Measurements from ENCODE around the gene IRAG1. TPM values are rescaled to one million over a fixed set of nuclear protein-coding genes. Genes with fewer than 3 reads are reported as not detected.

Gene IRAG1
- total RNA-seq, 4 donors from 2014 or later = 4.2 to 44.6 (median 11.8) TPM

DNA sequence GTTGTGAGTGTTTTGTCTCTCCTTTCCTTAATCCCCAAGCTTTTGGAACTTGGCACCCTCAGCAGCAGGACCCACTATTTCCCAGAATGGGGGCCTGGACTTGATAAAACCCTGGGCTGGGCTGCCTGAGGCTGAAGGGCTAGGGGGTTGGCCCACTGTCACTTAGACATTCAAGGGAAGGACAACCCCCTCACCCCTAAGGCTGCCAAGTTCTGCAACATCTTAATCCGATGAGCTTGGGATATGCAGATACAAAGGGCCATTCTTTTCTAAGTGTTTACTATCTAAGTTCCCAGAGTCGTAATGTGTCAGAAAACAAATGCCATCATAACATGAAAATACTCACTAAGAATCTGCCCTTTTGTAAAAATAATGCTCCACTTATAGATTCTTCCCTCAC is 42.9 kb downstream of the IRAG1 start:
- Histone ChIP-seq H3K27ac (no peak overlapping the region), H3K9me3 (no peaks in the 10 kb centered on the region), H3K4me3 (no peak overlapping the region), H3K36me3 (no peaks in the 10 kb centered on the region), H3K4me1 (peaks cover 0 to 11% (median 2%) of the 10 kb centered on the region in 4 donors), H3K27me3 (no peaks in the 10 kb centered on the region)
- TF ChIP-seq POLR2A (IDR thresholded peaks at IDR 0.05) = no peak
- TF ChIP-seq, protein P1, sequence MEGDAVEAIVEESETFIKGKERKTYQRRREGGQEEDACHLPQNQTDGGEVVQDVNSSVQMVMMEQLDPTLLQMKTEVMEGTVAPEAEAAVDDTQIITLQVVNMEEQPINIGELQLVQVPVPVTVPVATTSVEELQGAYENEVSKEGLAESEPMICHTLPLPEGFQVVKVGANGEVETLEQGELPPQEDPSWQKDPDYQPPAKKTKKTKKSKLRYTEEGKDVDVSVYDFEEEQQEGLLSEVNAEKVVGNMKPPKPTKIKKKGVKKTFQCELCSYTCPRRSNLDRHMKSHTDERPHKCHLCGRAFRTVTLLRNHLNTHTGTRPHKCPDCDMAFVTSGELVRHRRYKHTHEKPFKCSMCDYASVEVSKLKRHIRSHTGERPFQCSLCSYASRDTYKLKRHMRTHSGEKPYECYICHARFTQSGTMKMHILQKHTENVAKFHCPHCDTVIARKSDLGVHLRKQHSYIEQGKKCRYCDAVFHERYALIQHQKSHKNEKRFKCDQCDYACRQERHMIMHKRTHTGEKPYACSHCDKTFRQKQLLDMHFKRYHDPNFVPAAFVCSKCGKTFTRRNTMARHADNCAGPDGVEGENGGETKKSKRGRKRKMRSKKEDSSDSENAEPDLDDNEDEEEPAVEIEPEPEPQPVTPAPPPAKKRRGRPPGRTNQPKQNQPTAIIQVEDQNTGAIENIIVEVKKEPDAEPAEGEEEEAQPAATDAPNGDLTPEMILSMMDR (IDR thresholded peaks at IDR 0.05) = no peak
- peak in 1 of 3 donors; percentile 24 for DNase-seq

DNA sequence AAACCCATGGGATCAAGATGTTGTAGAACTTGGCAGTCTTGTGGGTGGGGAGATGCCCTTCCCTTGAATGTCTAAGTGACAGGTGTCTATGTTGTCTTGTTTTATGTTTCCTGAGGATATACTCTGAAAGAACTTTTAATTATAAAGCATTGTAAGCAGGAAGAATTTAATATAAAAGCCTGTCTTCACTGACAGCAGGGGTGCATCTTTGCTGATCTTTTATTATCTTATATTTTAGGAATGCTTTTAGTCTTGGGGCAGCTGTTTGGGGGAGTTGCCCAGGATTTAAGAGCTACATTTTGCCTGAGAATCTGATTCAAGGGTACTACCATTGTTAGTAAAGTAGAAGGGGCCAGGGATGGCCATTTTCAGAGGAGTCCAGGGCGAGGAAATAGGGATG is 43.4 kb downstream of the IRAG1 start:
- Histone ChIP-seq H3K27ac (no peak overlapping the region), H3K4me1 (peaks cover 0 to 6% (median 2%) of the 10 kb centered on the region in 4 donors), H3K9me3 (no peaks in the 10 kb centered on the region), H3K27me3 (no peaks in the 10 kb centered on the region), H3K36me3 (no peaks in the 10 kb centered on the region), H3K4me3 (no peak overlapping the region)
- DNase-seq = no peak
- TF ChIP-seq POLR2A (IDR thresholded peaks at IDR 0.05) = no peak
- TF ChIP-seq, protein P1 (IDR thresholded peaks at IDR 0.05) = no peak

DNA sequence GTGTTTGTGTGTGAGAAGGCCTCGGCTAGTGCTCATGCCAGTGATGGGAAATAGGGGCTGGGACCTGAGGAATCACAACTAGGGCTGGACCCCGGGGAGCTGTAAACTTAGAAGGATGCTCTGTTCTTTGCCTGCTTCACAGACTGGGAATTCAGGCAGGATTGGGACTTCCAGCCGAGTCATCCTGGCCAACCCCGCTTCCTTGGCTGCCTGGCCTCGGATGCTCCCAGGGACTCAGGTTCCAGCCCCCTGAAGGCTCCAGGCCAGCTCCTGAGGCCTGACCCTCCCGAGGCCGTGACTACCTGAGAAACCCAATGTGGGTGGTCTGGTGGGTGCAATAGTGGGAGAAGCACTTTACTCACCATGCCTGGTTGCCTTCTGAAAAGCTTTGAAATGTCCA is 44.7 kb downstream of the IRAG1 start:
- Histone ChIP-seq H3K4me3 (no peak overlapping the region), H3K27ac (peak overlapping the region in 1 of 4 donors; percentile 25), H3K36me3 (no peaks in the 10 kb centered on the region), H3K27me3 (no peaks in the 10 kb centered on the region), H3K4me1 (peaks cover 0 to 3% (median 2%) of the 10 kb centered on the region in 4 donors), H3K9me3 (no peaks in the 10 kb centered on the region)
- peak in 1 of 3 donors; percentile 39 for DNase-seq
- TF ChIP-seq POLR2A (IDR thresholded peaks at IDR 0.05) = no peak
- TF ChIP-seq, protein P1 (IDR thresholded peaks at IDR 0.05) = no peak

DNA sequence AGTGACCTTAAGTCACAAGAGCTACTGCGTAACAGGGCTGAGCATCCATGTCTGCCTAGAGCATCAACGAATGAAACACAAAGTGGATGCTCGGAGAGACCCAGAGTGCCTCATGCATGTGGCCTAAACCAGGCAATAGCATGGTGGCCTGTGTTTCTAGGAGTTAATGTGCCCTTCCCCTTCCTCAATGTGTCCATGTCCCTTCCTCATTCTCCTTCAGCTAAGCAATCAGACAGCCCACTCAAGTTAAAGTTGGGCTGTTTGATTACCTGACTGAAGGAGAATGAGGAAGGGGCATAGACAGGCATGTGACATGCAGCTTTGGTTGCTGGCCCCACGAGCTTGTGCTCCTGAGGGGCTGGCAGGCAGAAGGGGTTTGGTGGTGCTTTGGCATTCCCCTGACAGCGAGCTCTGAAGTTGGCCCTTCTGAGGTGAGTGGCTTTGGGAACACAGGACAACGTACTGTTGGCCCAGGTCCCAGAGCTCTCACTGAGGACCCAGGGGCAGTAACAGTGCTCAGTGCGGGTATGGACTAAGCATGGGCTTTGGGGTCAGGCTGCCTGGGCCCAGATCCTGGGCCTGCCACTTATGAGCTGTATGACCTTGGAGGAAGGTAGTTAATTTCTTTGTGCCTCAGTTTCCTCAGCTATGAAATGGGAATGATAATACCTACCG is 46.7 kb downstream of the IRAG1 start:
- no peaks in the 10 kb centered on the region for H3K9me3 ChIP-seq
- H3K4me3 ChIP-seq = no peak overlapping the region
- TF ChIP-seq POLR2A (IDR thresholded peaks at IDR 0.05) = no peak
- TF ChIP-seq, protein P1 (IDR thresholded peaks at IDR 0.05) = no peak
- H3K27me3 ChIP-seq = no peaks in the 10 kb centered on the region
- peaks cover 0 to 13% (median 8%) of the 10 kb centered on the region in 4 donors for H3K4me1 ChIP-seq
- H3K27ac ChIP-seq = peak overlapping the region in 1 of 4 donors; percentile 13
- H3K36me3 ChIP-seq = no peaks in the 10 kb centered on the region
- no peak for DNase-seq

DNA sequence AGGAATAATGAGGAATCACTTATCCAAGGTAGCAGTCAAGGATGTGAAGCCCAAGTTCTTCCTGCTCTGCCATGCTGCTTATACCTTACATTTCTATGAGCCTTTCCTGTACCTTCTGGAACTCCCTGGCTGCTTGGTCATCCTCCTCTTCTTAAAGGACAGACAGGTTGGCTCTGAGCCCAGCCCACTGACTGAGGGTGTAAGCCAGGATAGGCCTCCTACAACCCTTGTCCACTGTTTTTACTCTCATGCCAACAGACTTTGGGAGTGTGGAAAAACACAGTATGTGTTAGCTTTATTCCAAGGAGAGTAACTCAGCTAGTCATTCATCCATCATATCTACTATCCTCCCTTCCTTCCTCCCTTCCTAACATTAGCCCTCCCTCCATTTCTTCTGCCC is 47.5 kb downstream of the IRAG1 start:
- Histone ChIP-seq H3K9me3 (no peaks in the 10 kb centered on the region), H3K36me3 (no peaks in the 10 kb centered on the region), H3K27ac (no peak overlapping the region), H3K4me3 (no peak overlapping the region), H3K4me1 (peaks cover 0 to 13% (median 7%) of the 10 kb centered on the region in 4 donors), H3K27me3 (no peaks in the 10 kb centered on the region)
- no peak for DNase-seq
- TF ChIP-seq, protein P1 (IDR thresholded peaks at IDR 0.05) = no peak
- TF ChIP-seq POLR2A (IDR thresholded peaks at IDR 0.05) = no peak
